Astrocyte of the spinal cord (primary cell): ENCODE results near the gene GLI1.
"Not testable (repeated sequence)": the region's sequence is repeated elsewhere in the genome, so short reads cannot be mapped to it uniquely, and the experiment has no call there.

Experiments
- DNase-seq: peaks from one replicate; pipeline ENCODE4 v3.0.0; 2011; ENCODE audit warnings: low read depth, low spot score
- H3K4me3 ChIP-seq: 2 replicates; pipeline ENCODE4 v1.5.1; 2011; ENCODE audit warnings: low read depth, mild to moderate bottlenecking, low read length, moderate library complexity
- in situ Hi-C: cut with HindIII; loops from 2 replicates; pipeline ENCODE4 v1.10.0; 2017; ENCODE audit warnings: low sequenced_read_pairs
- TF ChIP-seq, protein P1 (sequence below): IDR thresholded peaks from 2 replicates; pipeline ENCODE4 v1.5.1; 2012; ENCODE audit warnings: low read depth, mild to moderate bottlenecking, low read length, inconsistent platforms

The GLI1 gene

DNA sequence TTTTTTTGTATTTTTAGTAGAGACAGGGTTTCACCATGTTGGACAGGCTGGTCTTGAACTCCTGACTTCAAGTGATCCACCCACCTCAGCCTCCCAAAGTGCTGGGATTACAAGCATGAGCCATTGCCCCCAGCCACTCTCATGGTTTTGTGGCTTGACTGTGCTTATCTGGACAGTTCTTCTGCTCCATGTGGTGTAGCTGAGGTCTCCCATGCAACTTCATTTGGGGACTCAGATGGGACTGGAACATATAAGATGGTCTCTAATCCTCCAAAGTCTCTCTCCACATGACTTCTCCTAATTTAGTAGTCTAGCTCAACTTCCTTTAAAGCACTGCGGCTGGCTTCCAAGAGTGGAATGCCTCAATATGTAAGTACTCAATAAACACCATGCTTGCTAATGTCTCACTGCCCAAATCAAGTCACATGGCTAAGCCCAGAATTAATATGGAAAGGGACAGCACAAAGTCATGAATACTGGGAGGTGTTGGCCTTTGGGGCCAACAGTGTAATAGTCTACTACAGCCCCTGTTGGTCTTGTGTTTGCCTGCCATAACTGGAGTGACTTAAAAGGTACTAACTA lies 17.6 kb upstream of the GLI1 start:
- TF ChIP-seq, protein P1, sequence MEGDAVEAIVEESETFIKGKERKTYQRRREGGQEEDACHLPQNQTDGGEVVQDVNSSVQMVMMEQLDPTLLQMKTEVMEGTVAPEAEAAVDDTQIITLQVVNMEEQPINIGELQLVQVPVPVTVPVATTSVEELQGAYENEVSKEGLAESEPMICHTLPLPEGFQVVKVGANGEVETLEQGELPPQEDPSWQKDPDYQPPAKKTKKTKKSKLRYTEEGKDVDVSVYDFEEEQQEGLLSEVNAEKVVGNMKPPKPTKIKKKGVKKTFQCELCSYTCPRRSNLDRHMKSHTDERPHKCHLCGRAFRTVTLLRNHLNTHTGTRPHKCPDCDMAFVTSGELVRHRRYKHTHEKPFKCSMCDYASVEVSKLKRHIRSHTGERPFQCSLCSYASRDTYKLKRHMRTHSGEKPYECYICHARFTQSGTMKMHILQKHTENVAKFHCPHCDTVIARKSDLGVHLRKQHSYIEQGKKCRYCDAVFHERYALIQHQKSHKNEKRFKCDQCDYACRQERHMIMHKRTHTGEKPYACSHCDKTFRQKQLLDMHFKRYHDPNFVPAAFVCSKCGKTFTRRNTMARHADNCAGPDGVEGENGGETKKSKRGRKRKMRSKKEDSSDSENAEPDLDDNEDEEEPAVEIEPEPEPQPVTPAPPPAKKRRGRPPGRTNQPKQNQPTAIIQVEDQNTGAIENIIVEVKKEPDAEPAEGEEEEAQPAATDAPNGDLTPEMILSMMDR, result no peak
- no peak overlapping the region for H3K4me3 ChIP-seq
- in situ Hi-C loops, result no loop called here
- DNase-seq, result no peak

DNA sequence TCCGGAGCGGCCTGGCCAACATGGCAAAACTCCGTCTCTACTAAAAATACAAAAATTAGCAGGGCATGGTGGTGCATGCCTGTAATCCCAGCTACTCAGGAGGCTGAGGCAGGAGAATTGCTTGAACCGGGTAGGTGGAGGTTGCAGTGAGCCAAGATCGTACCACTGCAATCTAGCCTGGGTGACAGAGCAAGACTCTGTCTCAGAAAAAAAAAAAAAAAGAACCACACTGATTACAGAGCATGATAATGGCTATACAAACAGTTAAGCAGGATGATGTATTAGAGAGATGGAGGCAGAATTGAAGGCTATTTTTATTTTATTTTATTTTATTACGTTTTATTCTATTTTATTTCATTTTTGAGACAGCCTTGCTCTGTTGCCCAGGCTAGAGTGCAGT lies 15.2 kb upstream of the GLI1 start:
- in situ Hi-C loops, H3K4me3 ChIP-seq, DNase-seq: not testable (repeated sequence)

DNA sequence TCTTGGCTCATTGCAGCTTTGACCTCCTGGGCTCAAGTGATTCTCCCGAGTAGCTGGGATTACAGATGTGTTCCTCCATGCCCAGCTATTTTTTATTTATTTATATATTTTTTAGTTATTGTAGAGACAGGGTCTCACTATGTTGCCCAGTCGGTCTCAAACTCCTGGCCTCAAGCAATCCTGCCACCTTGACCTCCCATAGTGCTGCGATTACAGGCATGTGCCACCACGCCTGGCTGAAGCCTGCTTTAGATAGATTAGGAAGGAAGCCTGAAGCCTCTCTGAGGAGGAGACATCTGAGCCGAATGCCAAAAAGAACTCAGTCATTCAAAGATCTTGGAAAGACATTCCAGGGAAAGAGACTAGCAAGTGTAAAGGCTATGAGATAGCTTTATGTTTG lies 14.8 kb upstream of the GLI1 start:
- TF ChIP-seq, protein P1, result no peak
- no peak overlapping the region for H3K4me3 ChIP-seq
- DNase-seq, result no peak
- in situ Hi-C loops, result no loop called here

- no peak overlapping the region for H3K4me3 ChIP-seq
- in situ Hi-C loops, result no loop called here
- no peak for DNase-seq
- TF ChIP-seq, protein P1, result no peak
These were observed 13.2 kb upstream of the GLI1 start for GRCh38 chr12:57446292-57446960.

GRCh38 chr12:57448669-57449068 lies 10.9 kb upstream of the GLI1 start:
- in situ Hi-C loops, result no loop called here
- H3K4me3 ChIP-seq, result no peak overlapping the region
- no peak for DNase-seq
- TF ChIP-seq, protein P1, result no peak

DNA sequence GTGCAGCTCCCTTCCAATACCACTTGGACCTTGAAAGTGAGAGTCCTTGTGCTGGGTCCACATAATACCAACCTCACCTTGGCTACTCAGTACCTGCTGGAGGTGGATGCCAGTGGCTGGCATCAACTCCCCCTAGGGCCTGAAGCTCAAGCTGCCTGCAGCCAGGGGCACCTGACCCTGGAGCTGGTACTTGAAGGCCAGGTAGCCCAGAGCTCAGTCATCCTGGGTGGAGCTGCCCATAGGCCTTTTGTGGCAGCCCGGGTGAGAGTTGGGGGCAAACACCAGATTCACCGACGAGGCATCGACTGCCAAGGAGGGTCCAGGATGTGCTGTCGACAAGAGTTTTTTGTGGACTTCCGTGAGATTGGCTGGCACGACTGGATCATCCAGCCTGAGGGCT lies 10.2 kb upstream of the GLI1 start:
- TF ChIP-seq, protein P1, result no peak
- H3K4me3 ChIP-seq, result no peak overlapping the region
- DNase-seq, result no peak
- in situ Hi-C loops, result no loop called here

DNA sequence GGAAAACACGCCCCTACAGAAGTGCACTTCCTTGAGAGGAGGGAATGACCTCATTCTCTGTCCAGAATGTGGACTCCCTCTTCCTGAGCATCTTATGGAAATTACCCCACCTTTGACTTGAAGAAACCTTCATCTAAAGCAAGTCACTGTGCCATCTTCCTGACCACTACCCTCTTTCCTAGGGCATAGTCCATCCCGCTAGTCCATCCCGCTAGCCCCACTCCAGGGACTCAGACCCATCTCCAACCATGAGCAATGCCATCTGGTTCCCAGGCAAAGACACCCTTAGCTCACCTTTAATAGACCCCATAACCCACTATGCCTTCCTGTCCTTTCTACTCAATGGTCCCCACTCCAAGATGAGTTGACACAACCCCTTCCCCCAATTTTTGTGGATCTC lies 9.5 kb upstream of the GLI1 start:
- H3K4me3 ChIP-seq, result no peak overlapping the region
- in situ Hi-C loops, result no loop called here
- TF ChIP-seq, protein P1, result no peak
- DNase-seq, result no peak
